Liver (tissue), 3 donors: ENCODE data around the gene SLC16A8.

ENCODE experiments used
- FOXA2 ChIP-seq: IDR thresholded peaks from 2 replicates; pipeline ENCODE4 v1.6.1; 2016; ENCODE audit warnings: antibody characterized with exemption
- GABPA ChIP-seq, 2 donors: IDR thresholded peaks in 1 of 2; conservative IDR thresholded peaks in 1 of 2; 2 replicates each; pipeline ENCODE4 v1.6.1; 2016; ENCODE audit warnings: antibody characterized with exemption in 2 of 2, mild to moderate bottlenecking in 1 of 2, moderate library complexity in 1 of 2
- HNF4G ChIP-seq: IDR thresholded peaks from 2 replicates; pipeline ENCODE4 v1.6.1; 2016; ENCODE audit warnings: antibody characterized with exemption
- RAD21 ChIP-seq, 2 donors: IDR thresholded peaks; 2 replicates each; pipeline ENCODE4 v1.6.1; 2016; ENCODE audit warnings: antibody characterized with exemption in 2 of 2, mild to moderate bottlenecking in 2 of 2
- RXRA ChIP-seq, 2 donors: IDR thresholded peaks; 2 replicates each; pipeline ENCODE4 v1.6.1; 2017 to 2018; ENCODE audit warnings: antibody characterized with exemption in 2 of 2, mild to moderate bottlenecking in 1 of 2
- YY1 ChIP-seq: IDR thresholded peaks from 2 replicates; pipeline ENCODE4 v1.6.1; 2016; ENCODE audit warnings: antibody characterized with exemption, mild to moderate bottlenecking
- TF ChIP-seq, protein P1 (sequence below): fragments of 150-350 bp; IDR thresholded peaks from 2 replicates; pipeline ENCODE4 v1.5.1; 2017; ENCODE audit warnings: improper control_type of control experiment, low read depth, low read length; ENCODE audit not compliant: missing input control
- TF ChIP-seq, protein P2 (sequence below): IDR thresholded peaks from 2 replicates; pipeline ENCODE4 v1.6.1; 2016; ENCODE audit warnings: antibody characterized with exemption
- donor health status: healthy.
- donor health status: healthy.

DNA sequence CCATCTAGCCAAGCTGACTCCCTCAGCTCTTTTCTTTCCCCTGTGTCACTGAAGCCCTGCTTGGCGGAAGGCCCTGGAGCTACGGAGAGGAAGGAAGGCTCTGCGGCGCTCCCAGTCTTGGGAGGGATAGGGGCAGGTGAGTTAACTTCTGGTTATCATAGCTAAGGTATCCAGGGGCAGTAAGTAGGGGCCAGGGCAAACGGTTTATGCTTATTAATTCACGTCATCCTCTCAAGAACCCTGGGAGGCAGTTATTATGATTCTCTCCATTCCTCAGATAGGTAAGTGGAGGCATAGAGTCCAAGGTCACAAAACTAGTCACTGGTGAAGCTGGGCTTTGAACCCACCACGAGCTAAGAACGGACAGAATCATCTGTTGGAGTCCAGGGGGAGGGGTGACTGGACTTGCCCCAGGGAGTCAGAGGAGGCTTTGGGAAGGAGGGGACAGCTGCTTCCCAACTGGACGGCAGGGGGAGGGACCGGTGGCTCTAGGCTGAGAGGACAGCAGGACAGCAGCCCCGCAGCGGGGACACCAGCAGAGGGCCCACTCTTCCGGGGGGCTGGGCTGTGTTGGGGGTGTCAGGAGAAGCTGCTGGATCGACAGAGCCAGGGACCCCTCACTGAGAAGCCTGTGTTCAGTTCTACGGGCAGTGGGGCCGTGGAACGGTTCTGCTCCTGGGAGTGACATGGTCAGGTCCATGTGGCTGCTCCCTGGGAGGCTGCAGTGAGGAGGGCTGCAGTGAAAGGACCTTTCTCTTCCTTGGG is 23.0 kb upstream of the SLC16A8 start:
- TF ChIP-seq, protein P1, sequence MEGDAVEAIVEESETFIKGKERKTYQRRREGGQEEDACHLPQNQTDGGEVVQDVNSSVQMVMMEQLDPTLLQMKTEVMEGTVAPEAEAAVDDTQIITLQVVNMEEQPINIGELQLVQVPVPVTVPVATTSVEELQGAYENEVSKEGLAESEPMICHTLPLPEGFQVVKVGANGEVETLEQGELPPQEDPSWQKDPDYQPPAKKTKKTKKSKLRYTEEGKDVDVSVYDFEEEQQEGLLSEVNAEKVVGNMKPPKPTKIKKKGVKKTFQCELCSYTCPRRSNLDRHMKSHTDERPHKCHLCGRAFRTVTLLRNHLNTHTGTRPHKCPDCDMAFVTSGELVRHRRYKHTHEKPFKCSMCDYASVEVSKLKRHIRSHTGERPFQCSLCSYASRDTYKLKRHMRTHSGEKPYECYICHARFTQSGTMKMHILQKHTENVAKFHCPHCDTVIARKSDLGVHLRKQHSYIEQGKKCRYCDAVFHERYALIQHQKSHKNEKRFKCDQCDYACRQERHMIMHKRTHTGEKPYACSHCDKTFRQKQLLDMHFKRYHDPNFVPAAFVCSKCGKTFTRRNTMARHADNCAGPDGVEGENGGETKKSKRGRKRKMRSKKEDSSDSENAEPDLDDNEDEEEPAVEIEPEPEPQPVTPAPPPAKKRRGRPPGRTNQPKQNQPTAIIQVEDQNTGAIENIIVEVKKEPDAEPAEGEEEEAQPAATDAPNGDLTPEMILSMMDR: no peak
- TF ChIP-seq YY1 (no peak), FOXA2 (no peak), RAD21 (IDR thresholded peaks at IDR 0.05) (no peak), GABPA (IDR thresholded peaks at IDR 0.05 in 1 of 2, conservative IDR thresholded peaks at IDR 0.05 in 1 of 2) (no peak), HNF4G (no peak), RXRA (IDR thresholded peaks at IDR 0.05) (no peak)
- TF ChIP-seq, protein P2, sequence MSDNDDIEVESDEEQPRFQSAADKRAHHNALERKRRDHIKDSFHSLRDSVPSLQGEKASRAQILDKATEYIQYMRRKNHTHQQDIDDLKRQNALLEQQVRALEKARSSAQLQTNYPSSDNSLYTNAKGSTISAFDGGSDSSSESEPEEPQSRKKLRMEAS: no peak
